ENCODE data around the gene ZFTA. TPM values are rescaled to one million over a fixed set of nuclear protein-coding genes. Genes with fewer than 3 reads are reported as not detected.
A peak's percentile ranks its signal among the peaks of the same experiment; 100 is the strongest.

ZFTA gene
- total RNA-seq, 1 experiment from 2014 or later: 44.7 TPM

DNA sequence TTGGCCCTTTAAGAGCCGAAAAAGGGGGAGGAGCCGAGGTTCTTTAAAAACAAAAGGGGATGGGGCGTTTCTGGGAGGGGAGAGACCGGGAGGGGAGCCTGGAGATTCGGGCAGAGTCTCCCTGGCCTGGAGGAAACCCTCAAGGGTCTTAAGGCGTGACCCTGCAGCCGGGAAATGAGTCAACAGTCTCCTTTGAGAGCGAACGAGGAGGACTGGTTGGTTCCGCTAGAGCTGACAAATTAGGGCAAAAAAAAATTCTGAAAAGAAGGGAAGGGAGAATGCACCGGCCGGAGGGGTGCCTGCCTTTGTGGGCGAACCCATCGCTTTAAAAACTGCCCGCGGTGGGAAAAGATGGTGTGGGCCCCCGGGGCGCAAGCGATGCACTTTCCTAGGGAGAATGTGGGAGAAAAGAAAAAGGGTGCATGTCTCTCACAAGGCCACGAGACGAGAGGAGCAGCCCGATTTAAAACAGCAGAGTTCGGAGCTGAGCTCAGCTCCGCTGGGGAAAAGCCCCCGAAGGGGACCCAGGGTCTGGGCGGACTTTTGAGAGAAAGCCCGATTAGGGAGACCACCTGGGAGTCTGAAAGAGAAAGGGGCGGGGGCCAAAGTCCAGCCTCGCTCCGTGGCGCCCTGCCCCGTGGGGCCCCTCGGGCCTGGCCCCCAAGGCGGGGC, 874 bp downstream of the ZFTA start:
- ChIA-PET POLR2A (interaction anchor here (0.6 to 1.9 kb wide), 6 partner anchors 46 to 170 kb away, joined by 3 to 6 read pairs (median 4); no protein-coding TSS in a partner anchor), CTCF (interaction anchor here (0.7 to 3.4 kb wide), 26 partner anchors 11 to 380 kb away, joined by 3 to 26 read pairs (median 4); partner anchors contain the start of genes MARK2, NAA40, RCOR2 and SPINDOC)
- ATAC-seq (peak; percentile 23), DNase-seq (ENCODE audit: low spot score) (peak; percentile 81)
- H3K4me3 Mint-ChIP-seq: peak overlapping the region; percentile 98
- H3K9me3 Mint-ChIP-seq: no peaks in the 10 kb centered on the region
- peak overlapping the region; percentile 98 for H3K27ac Mint-ChIP-seq
- no peaks in the 10 kb centered on the region for H3K36me3 Mint-ChIP-seq
- H3K4me1 Mint-ChIP-seq: peaks cover 37% of the 10 kb centered on the region
- H3K27me3 Mint-ChIP-seq (ENCODE audit: low read depth): peaks cover 27% of the 10 kb centered on the region
- TF ChIP-seq, protein P1, sequence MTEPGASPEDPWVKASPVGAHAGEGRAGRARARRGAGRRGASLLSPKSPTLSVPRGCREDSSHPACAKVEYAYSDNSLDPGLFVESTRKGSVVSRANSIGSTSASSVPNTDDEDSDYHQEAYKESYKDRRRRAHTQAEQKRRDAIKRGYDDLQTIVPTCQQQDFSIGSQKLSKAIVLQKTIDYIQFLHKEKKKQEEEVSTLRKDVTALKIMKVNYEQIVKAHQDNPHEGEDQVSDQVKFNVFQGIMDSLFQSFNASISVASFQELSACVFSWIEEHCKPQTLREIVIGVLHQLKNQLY (CRISPR knock-in tag; IDR thresholded peaks at IDR 0.05): no peak
- TF ChIP-seq, protein P2, sequence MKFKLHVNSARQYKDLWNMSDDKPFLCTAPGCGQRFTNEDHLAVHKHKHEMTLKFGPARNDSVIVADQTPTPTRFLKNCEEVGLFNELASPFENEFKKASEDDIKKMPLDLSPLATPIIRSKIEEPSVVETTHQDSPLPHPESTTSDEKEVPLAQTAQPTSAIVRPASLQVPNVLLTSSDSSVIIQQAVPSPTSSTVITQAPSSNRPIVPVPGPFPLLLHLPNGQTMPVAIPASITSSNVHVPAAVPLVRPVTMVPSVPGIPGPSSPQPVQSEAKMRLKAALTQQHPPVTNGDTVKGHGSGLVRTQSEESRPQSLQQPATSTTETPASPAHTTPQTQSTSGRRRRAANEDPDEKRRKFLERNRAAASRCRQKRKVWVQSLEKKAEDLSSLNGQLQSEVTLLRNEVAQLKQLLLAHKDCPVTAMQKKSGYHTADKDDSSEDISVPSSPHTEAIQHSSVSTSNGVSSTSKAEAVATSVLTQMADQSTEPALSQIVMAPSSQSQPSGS (CRISPR knock-in tag; IDR thresholded peaks at IDR 0.05; ENCODE audit: borderline replicate concordance, low read depth): no peak
- TF ChIP-seq, protein P3, sequence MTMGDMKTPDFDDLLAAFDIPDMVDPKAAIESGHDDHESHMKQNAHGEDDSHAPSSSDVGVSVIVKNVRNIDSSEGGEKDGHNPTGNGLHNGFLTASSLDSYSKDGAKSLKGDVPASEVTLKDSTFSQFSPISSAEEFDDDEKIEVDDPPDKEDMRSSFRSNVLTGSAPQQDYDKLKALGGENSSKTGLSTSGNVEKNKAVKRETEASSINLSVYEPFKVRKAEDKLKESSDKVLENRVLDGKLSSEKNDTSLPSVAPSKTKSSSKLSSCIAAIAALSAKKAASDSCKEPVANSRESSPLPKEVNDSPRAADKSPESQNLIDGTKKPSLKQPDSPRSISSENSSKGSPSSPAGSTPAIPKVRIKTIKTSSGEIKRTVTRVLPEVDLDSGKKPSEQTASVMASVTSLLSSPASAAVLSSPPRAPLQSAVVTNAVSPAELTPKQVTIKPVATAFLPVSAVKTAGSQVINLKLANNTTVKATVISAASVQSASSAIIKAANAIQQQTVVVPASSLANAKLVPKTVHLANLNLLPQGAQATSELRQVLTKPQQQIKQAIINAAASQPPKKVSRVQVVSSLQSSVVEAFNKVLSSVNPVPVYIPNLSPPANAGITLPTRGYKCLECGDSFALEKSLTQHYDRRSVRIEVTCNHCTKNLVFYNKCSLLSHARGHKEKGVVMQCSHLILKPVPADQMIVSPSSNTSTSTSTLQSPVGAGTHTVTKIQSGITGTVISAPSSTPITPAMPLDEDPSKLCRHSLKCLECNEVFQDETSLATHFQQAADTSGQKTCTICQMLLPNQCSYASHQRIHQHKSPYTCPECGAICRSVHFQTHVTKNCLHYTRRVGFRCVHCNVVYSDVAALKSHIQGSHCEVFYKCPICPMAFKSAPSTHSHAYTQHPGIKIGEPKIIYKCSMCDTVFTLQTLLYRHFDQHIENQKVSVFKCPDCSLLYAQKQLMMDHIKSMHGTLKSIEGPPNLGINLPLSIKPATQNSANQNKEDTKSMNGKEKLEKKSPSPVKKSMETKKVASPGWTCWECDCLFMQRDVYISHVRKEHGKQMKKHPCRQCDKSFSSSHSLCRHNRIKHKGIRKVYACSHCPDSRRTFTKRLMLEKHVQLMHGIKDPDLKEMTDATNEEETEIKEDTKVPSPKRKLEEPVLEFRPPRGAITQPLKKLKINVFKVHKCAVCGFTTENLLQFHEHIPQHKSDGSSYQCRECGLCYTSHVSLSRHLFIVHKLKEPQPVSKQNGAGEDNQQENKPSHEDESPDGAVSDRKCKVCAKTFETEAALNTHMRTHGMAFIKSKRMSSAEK (CRISPR knock-in tag; IDR thresholded peaks at IDR 0.05; ENCODE audit: borderline replicate concordance): no peak
- TF ChIP-seq, protein P4, sequence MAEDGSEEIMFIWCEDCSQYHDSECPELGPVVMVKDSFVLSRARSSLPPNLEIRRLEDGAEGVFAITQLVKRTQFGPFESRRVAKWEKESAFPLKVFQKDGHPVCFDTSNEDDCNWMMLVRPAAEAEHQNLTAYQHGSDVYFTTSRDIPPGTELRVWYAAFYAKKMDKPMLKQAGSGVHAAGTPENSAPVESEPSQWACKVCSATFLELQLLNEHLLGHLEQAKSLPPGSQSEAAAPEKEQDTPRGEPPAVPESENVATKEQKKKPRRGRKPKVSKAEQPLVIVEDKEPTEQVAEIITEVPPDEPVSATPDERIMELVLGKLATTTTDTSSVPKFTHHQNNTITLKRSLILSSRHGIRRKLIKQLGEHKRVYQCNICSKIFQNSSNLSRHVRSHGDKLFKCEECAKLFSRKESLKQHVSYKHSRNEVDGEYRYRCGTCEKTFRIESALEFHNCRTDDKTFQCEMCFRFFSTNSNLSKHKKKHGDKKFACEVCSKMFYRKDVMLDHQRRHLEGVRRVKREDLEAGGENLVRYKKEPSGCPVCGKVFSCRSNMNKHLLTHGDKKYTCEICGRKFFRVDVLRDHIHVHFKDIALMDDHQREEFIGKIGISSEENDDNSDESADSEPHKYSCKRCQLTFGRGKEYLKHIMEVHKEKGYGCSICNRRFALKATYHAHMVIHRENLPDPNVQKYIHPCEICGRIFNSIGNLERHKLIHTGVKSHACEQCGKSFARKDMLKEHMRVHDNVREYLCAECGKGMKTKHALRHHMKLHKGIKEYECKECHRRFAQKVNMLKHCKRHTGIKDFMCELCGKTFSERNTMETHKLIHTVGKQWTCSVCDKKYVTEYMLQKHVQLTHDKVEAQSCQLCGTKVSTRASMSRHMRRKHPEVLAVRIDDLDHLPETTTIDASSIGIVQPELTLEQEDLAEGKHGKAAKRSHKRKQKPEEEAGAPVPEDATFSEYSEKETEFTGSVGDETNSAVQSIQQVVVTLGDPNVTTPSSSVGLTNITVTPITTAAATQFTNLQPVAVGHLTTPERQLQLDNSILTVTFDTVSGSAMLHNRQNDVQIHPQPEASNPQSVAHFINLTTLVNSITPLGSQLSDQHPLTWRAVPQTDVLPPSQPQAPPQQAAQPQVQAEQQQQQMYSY (CRISPR knock-in tag; IDR thresholded peaks at IDR 0.05): no peak
- TF ChIP-seq, protein P5, sequence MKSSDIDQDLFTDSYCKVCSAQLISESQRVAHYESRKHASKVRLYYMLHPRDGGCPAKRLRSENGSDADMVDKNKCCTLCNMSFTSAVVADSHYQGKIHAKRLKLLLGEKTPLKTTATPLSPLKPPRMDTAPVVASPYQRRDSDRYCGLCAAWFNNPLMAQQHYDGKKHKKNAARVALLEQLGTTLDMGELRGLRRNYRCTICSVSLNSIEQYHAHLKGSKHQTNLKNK (CRISPR knock-in tag; IDR thresholded peaks at IDR 0.05): no peak
- no peak for TF ChIP-seq GTF2I (CRISPR knock-in tag; conservative IDR thresholded peaks at IDR 0.05)
- TF ChIP-seq MYBL2 (CRISPR knock-in tag; IDR thresholded peaks at IDR 0.05): no peak
- TF ChIP-seq, protein P6, sequence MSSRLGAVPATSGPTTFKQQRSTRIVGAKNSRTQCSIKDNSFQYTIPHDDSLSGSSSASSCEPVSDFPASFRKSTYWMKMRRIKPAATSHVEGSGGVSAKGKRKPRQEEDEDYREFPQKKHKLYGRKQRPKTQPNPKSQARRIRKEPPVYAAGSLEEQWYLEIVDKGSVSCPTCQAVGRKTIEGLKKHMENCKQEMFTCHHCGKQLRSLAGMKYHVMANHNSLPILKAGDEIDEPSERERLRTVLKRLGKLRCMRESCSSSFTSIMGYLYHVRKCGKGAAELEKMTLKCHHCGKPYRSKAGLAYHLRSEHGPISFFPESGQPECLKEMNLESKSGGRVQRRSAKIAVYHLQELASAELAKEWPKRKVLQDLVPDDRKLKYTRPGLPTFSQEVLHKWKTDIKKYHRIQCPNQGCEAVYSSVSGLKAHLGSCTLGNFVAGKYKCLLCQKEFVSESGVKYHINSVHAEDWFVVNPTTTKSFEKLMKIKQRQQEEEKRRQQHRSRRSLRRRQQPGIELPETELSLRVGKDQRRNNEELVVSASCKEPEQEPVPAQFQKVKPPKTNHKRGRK (CRISPR knock-in tag; IDR thresholded peaks at IDR 0.05; ENCODE audit: borderline replicate concordance): no peak
- TF ChIP-seq, protein P7, sequence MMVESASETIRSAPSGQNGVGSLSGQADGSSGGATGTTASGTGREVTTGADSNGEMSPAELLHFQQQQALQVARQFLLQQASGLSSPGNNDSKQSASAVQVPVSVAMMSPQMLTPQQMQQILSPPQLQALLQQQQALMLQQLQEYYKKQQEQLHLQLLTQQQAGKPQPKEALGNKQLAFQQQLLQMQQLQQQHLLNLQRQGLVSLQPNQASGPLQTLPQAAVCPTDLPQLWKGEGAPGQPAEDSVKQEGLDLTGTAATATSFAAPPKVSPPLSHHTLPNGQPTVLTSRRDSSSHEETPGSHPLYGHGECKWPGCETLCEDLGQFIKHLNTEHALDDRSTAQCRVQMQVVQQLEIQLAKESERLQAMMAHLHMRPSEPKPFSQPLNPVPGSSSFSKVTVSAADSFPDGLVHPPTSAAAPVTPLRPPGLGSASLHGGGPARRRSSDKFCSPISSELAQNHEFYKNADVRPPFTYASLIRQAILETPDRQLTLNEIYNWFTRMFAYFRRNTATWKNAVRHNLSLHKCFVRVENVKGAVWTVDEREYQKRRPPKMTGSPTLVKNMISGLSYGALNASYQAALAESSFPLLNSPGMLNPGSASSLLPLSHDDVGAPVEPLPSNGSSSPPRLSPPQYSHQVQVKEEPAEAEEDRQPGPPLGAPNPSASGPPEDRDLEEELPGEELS (CRISPR knock-in tag; IDR thresholded peaks at IDR 0.05): no peak
- TF ChIP-seq, protein P8, sequence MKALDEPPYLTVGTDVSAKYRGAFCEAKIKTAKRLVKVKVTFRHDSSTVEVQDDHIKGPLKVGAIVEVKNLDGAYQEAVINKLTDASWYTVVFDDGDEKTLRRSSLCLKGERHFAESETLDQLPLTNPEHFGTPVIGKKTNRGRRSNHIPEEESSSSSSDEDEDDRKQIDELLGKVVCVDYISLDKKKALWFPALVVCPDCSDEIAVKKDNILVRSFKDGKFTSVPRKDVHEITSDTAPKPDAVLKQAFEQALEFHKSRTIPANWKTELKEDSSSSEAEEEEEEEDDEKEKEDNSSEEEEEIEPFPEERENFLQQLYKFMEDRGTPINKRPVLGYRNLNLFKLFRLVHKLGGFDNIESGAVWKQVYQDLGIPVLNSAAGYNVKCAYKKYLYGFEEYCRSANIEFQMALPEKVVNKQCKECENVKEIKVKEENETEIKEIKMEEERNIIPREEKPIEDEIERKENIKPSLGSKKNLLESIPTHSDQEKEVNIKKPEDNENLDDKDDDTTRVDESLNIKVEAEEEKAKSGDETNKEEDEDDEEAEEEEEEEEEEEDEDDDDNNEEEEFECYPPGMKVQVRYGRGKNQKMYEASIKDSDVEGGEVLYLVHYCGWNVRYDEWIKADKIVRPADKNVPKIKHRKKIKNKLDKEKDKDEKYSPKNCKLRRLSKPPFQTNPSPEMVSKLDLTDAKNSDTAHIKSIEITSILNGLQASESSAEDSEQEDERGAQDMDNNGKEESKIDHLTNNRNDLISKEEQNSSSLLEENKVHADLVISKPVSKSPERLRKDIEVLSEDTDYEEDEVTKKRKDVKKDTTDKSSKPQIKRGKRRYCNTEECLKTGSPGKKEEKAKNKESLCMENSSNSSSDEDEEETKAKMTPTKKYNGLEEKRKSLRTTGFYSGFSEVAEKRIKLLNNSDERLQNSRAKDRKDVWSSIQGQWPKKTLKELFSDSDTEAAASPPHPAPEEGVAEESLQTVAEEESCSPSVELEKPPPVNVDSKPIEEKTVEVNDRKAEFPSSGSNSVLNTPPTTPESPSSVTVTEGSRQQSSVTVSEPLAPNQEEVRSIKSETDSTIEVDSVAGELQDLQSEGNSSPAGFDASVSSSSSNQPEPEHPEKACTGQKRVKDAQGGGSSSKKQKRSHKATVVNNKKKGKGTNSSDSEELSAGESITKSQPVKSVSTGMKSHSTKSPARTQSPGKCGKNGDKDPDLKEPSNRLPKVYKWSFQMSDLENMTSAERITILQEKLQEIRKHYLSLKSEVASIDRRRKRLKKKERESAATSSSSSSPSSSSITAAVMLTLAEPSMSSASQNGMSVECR (CRISPR knock-in tag; IDR thresholded peaks at IDR 0.05; ENCODE audit: borderline replicate concordance): peak; percentile 59; the same call in 1 of the 2 replicates
- no peak for TF ChIP-seq RELA (CRISPR knock-in tag; IDR thresholded peaks at IDR 0.05; ENCODE audit: borderline replicate concordance)
- TF ChIP-seq, protein P9, sequence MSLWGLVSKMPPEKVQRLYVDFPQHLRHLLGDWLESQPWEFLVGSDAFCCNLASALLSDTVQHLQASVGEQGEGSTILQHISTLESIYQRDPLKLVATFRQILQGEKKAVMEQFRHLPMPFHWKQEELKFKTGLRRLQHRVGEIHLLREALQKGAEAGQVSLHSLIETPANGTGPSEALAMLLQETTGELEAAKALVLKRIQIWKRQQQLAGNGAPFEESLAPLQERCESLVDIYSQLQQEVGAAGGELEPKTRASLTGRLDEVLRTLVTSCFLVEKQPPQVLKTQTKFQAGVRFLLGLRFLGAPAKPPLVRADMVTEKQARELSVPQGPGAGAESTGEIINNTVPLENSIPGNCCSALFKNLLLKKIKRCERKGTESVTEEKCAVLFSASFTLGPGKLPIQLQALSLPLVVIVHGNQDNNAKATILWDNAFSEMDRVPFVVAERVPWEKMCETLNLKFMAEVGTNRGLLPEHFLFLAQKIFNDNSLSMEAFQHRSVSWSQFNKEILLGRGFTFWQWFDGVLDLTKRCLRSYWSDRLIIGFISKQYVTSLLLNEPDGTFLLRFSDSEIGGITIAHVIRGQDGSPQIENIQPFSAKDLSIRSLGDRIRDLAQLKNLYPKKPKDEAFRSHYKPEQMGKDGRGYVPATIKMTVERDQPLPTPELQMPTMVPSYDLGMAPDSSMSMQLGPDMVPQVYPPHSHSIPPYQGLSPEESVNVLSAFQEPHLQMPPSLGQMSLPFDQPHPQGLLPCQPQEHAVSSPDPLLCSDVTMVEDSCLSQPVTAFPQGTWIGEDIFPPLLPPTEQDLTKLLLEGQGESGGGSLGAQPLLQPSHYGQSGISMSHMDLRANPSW (CRISPR knock-in tag; conservative IDR thresholded peaks at IDR 0.05; ENCODE audit: low read depth): no peak
